Activated T-cell treated with anti-CD3 and anti-CD28 coated beads, Interleukin-2, amount 50 U/mL, for 1 hour (primary cell): Measurements from ENCODE around the gene ANKRD55.
"Not testable (repeated sequence)": the region's sequence is repeated elsewhere in the genome, so short reads cannot be mapped to it uniquely, and the experiment has no call there.

ENCODE experiments used
- DNase-seq: peaks from one replicate; pipeline ENCODE4 v3.0.0-alpha.2; 2020

Gene ANKRD55

GRCh38 chr5:56206126-56206910 lies 26.8 kb downstream of the ANKRD55 start:
- DNase-seq = no peak

GRCh38 chr5:56203936-56204335 lies 29.2 kb downstream of the ANKRD55 start:
- not testable (repeated sequence) for DNase-seq

- no peak for DNase-seq
Measured at GRCh38 chr5:56202483-56202882, 30.6 kb downstream of the ANKRD55 start.

- DNase-seq = not testable (repeated sequence)
Measured at GRCh38 chr5:56201762-56202261, 31.3 kb downstream of the ANKRD55 start.

- DNase-seq = peak; percentile 39
Measured at GRCh38 chr5:56200971-56201666, 32.0 kb downstream of the ANKRD55 start.

- no peak for DNase-seq
Measured at GRCh38 chr5:56195016-56195415, 38.1 kb downstream of the ANKRD55 start.

GRCh38 chr5:56192246-56192645 lies 40.9 kb downstream of the ANKRD55 start:
- no peak for DNase-seq

- DNase-seq = no peak
Measured at GRCh38 chr5:56191656-56192055, 41.5 kb downstream of the ANKRD55 start.

- DNase-seq = no peak
Measured at GRCh38 chr5:56190497-56190896, 42.6 kb downstream of the ANKRD55 start.

- no peak for DNase-seq
Measured at GRCh38 chr5:56185768-56186311, 47.3 kb downstream of the ANKRD55 start.

GRCh38 chr5:56183506-56183905 lies 49.6 kb downstream of the ANKRD55 start:
- DNase-seq = no peak

- DNase-seq = no peak
Measured at GRCh38 chr5:56179442-56179841, 53.7 kb downstream of the ANKRD55 start.

GRCh38 chr5:56178823-56179222 lies 54.3 kb downstream of the ANKRD55 start:
- no peak for DNase-seq

GRCh38 chr5:56176871-56177533 lies 56.1 kb downstream of the ANKRD55 start:
- DNase-seq = no peak

- no peak for DNase-seq
Measured at GRCh38 chr5:56176155-56176798, 56.9 kb downstream of the ANKRD55 start.

GRCh38 chr5:56175488-56175887 lies 57.6 kb downstream of the ANKRD55 start:
- DNase-seq = no peak

GRCh38 chr5:56175021-56175420 lies 58.1 kb downstream of the ANKRD55 start:
- no peak for DNase-seq

- DNase-seq = no peak
Measured at GRCh38 chr5:56172241-56172640, 60.9 kb downstream of the ANKRD55 start.

- DNase-seq = no peak
Measured at GRCh38 chr5:56170557-56170956, 62.6 kb downstream of the ANKRD55 start.

- no peak for DNase-seq
Measured at GRCh38 chr5:56169949-56170348, 63.2 kb downstream of the ANKRD55 start.

GRCh38 chr5:56169281-56169680 lies 63.8 kb downstream of the ANKRD55 start:
- no peak for DNase-seq

- DNase-seq = no peak
Measured at GRCh38 chr5:56168066-56168478, 65.1 kb downstream of the ANKRD55 start.

GRCh38 chr5:56167519-56167918 lies 65.6 kb downstream of the ANKRD55 start:
- DNase-seq = no peak
